HCEC 1CT (cell line): ENCODE measurements around the gene PPP2R3B.
"Not testable (repeated sequence)": the region's sequence is repeated elsewhere in the genome, so short reads cannot be mapped to it uniquely, and the experiment has no call there.

Experiments used
- DNase-seq: peaks from one replicate; pipeline ENCODE4 v3.0.0-alpha.2; 2017

The PPP2R3B gene

GRCh38 chrX:402857-403256 is 16.1 kb upstream of the PPP2R3B start:
- no peak for DNase-seq

GRCh38 chrX:400258-400657 is 13.6 kb upstream of the PPP2R3B start:
- DNase-seq, result no peak

- peak; percentile 28 for DNase-seq
These were observed 10.9 kb upstream of the PPP2R3B start for GRCh38 chrX:397575-397974.

GRCh38 chrX:394830-395229 is 8.1 kb upstream of the PPP2R3B start:
- no peak for DNase-seq

GRCh38 chrX:392575-392846 is 5.8 kb upstream of the PPP2R3B start:
- no peak for DNase-seq

GRCh38 chrX:391717-392574 is 5.2 kb upstream of the PPP2R3B start:
- no peak for DNase-seq

GRCh38 chrX:390459-390858 is 3.8 kb upstream of the PPP2R3B start:
- no peak for DNase-seq

- no peak for DNase-seq
These were observed 2.3 kb upstream of the PPP2R3B start for GRCh38 chrX:389021-389441.

GRCh38 chrX:387729-388128 is 1.0 kb upstream of the PPP2R3B start:
- no peak for DNase-seq

GRCh38 chrX:386239-386767 is 404 bp downstream of the PPP2R3B start:
- DNase-seq, result no peak

GRCh38 chrX:385736-386135 is 971 bp downstream of the PPP2R3B start:
- DNase-seq, result not testable (repeated sequence)

GRCh38 chrX:384861-385260 is 1.8 kb downstream of the PPP2R3B start:
- no peak for DNase-seq

- DNase-seq, result no peak
These were observed 8.3 kb downstream of the PPP2R3B start for GRCh38 chrX:378443-378842.

GRCh38 chrX:376206-376605 is 10.5 kb downstream of the PPP2R3B start:
- DNase-seq, result not testable (repeated sequence)

GRCh38 chrX:375181-376036 is 11.3 kb downstream of the PPP2R3B start:
- no peak for DNase-seq

- DNase-seq, result no peak
These were observed 12.1 kb downstream of the PPP2R3B start for GRCh38 chrX:374596-374995.

- no peak for DNase-seq
These were observed 12.9 kb downstream of the PPP2R3B start for GRCh38 chrX:373641-374471.

- DNase-seq, result no peak
These were observed 13.7 kb downstream of the PPP2R3B start for GRCh38 chrX:372856-373640.

GRCh38 chrX:371907-372306 is 14.8 kb downstream of the PPP2R3B start:
- DNase-seq, result no peak

GRCh38 chrX:370963-371745 is 15.6 kb downstream of the PPP2R3B start:
- DNase-seq, result no peak

GRCh38 chrX:370244-370962 is 16.3 kb downstream of the PPP2R3B start:
- DNase-seq, result no peak
